ENCODE results near the gene MED12.
"Not testable (repeated sequence)": the region's sequence is repeated elsewhere in the genome, so short reads cannot be mapped to it uniquely, and the experiment has no call there.

Gene MED12

DNA sequence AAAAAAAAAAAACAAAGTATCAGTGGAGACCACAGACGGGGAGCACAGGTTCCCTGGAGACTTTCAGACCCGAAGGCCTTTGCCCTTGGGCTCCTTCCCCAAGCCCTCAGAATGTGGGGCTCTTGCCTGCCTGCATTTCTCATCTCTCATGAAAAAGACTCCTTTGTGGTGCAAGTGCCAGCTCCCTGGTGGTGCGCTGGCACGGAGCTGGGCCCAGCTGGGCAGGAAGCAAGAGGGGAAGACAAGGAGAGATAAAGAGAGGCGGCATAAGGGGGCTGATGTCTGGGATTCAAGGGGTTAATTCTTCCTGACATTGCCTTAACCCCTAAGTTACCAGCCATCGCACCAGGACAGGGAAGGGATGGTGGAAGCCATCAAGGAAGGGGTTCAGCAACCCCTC is 48.1 kb downstream of the MED12 start:
- no peak for DNase-seq

DNA sequence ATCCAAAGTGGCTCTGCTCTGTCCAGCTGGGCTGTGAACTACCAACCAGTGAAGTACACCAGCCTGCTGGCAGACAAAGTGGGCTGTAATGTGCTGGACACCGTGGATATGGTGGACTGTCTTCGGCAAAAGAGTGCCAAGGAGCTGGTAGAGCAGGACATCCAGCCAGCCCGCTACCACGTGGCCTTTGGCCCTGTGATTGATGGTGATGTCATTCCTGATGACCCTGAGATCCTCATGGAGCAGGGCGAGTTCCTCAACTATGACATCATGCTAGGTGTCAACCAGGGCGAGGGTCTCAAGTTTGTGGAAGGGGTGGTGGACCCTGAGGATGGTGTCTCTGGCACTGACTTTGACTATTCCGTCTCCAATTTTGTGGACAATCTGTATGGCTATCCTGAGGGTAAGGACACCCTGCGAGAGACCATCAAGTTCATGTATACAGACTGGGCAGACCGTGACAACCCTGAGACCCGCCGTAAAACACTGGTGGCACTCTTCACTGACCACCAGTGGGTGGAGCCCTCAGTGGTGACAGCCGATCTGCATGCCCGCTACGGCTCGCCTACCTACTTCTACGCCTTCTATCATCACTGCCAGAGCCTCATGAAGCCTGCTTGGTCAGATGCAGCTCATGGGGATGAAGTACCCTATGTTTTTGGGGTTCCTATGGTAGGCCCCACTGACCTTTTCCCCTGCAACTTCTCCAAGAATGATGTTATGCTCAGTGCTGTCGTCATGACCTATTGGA is 48.8 kb downstream of the MED12 start:
- no peak for DNase-seq

DNA sequence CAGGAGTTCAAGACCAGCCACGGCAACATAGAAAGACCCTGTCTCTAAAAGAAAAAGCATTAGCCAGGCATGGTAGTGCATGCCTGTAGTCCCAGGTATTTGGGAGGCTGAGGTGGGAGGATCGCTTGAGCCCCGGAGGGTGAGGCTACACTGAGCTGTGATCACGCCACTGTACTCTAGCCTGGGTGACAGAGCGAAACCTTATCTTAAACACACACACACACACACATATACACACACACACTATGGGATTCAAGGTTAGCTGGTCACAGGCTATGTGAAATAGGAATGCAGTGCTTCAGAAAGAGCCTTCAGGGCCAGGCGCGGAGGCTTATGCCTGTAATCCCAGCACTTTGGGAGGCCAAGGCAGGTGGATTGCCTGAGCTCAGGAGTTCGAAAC is 49.7 kb downstream of the MED12 start:
- no peak for DNase-seq

DNA sequence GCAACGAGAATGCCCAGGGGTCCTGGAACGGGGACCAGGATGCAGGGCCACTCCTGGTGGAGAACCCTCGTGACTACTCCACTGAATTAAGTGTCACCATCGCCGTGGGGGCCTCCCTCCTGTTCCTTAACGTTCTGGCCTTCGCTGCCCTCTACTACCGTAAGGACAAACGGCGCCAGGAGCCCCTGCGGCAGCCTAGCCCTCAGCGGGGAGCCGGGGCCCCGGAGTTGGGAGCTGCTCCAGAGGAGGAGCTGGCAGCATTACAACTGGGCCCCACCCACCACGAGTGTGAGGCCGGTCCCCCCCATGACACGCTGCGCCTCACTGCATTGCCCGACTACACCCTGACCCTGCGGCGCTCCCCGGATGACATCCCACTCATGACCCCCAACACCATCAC is 51.2 kb downstream of the MED12 start:
- no peak for DNase-seq

DNA sequence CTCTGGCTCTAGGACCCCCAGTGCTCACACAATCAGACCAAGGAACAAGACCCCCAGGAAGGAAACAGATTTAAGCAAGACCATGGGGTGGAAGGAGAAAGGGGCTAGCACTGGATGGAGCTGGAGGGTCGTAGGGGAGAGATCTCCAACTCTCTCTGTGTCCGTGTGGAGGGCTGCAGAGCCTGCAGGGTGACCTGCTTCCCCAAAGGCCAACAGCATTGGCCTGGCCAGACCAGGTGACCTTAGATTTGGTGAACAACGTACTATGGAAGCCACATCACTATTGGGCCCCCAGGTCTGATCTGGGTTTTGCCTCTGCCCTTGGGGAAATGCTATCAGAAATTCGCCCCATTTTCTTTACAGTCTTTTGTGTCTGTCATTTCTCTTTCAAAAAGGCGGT is 52.3 kb downstream of the MED12 start:
- DNase-seq: no peak

DNA sequence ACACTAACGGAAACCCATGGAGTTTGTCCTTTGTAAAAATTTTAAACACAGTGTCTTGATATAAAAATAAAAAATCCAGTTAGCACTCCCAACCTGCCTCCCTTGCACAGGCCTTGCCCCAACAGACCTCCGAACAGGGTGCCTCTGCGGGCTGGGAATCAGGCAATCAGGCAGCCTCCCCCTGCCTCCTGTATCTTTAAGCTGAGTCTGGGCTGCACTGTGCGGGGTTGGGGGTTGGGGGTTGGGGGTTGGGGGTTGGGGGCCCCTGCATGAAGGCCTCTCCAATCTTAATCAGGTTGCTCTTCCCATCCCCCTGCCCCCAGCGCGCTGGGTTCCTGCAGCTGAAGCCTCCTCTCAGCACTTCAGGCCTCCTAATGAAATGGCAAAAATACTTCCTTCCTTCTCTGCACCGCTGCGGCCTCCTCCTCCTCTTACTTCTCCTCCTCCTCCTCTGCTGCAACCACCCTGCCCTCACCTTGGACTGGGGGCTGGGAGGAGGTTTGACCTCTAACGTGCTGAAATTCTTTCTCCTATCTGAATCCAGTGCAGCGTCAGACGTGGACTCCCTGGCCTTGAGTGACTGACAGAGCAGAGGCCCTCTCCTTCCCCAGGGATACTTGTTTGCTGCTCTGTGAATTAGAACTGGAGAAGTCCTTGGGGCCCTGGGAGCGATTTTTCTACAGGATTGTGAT is 52.9 kb downstream of the MED12 start:
- no peak for DNase-seq

DNA sequence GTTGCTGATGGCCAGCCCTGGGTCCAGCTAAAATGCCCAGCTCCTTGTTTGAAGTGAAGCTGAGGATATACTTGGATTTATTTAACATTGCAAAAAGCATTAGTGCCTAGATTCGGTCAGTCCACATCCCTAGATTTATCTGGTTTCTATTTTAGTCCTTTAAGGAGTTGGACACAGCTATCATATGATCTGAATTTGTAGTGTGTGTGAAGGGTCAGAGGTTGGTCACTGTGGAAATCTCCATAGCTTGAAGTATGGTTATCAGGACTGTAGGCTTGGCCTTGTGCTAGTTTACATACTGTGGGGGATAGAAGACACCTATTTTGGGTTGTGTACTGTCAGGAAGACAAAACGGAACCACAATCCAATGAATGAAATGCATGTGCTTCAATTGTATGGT is 55.0 kb downstream of the MED12 start:
- DNase-seq: no peak

DNA sequence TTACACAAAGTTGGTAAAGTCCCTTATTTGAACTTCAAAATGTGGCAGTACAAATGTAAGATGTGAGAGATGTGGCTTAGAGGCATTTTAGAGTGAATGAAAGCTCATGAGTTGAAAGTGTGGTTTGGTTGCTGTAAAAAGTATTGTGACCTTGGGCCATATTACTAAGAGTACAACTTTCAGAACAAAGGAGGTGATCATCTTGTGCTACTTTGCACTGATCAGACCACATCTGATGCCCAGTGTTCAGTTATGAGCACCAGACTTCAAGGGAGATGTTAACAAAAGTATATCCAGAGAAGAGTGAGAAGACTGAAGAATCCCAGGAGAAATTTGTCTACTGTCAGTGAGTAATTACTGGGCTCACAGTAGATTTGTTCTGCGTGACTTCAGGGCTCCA is 56.4 kb downstream of the MED12 start:
- DNase-seq: no peak

DNA sequence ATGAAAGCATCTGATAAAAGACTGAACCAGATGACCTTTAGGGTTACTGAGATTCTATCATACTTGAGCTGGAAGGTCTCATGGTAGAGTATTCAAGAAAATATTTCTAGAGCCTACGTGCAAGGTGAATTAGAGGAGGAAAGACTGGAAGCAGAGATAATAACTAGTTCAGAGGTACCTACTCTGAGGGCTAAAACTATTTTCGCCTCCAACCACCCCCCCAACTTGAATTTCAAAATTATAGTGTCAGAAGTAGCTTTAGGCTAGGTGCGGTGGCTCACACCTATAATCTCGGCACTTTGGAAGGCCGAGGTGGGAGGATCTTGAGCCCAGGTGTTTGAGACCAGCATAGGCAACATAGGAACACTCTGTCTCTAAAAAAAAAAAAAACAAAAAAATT is 57.1 kb downstream of the MED12 start:
- DNase-seq: no peak

DNA sequence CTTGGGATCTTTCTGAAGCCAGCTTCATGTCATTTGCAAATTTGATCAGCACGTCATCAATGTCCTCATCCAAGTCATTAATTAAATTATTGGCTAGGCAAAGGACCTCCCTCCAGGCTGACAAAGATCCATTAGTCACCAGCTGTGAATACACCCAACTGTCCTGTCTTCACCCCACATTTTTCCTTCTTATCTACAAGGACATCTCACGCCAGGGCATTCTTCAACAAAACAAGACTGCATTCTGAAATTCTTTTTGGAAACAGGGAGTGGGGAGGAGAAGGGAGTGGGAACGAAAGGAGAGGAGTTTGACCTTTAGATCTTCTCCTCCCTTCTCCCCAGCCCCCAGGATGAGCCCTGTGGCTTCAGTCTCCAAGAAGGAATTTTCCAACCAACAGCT is 58.9 kb downstream of the MED12 start:
- no peak for DNase-seq

DNA sequence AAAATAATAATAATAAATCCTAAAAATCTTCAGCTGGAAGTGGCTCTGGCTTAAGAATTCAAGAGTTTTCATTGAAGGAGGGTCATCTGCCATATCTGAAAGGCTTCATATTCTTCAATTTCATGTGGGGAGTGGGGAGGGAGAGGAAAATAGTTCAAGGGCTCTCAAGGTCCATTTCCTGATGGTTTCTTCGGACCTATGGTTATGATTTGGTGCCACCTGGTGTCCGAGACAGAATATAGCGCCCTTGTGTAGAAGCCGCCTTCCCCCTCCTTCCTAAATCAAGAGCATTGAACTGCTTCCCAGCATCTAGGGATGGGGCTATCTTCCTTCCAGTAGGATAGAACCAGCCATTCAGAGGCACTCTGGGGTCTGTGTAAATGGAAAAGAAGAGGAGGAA is 60.5 kb downstream of the MED12 start:
- peak; percentile 61 for DNase-seq

DNA sequence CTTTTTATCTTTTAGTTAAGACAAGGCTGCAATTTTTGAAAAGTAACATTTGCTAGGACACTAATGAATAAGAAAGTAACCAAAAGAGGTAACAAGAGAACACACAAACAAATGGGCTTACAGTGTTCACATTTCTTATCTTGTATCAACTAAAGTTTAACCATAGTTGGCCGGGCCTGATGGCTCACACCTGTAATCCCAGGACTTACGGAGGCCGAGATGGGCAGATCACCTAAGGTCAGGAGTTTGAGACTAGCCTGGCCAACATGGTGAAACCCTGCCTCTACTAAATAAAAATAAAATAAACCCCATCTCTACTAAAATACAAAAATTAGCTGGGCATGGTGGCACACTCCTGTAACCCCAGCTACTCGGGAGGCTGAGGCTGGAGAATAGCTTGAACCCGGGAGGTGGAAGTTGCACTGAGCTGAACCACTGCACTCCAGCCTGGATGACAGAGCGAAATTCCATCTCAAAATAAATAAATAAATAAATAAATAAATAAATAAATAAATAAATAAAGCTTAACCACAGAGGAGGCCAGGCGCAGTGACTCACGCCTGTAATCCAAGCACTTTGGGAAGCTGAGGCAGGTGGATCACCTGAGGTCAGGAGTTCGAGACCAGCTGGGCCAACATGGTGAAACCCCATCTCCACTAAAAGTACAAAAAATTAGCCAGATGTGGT is 62.3 kb downstream of the MED12 start:
- not testable (repeated sequence) for DNase-seq

DNA sequence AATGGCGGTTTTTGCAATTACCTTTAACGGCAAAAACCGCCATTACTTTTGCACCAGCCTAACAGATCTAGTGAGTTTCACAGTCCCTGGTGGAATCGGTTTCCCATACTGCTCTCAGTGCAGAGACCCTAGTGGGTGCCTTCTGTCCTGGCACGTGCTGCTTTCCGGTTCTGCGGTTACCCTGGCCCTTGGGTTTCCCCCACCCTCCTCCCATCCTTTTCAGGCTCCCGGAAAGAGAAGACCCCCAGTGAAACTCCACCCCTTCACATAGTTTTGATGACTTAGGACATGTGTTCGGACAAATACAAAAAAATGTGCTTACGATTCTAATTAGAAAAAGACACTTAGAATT is 63.1 kb downstream of the MED12 start:
- no peak for DNase-seq

DNA sequence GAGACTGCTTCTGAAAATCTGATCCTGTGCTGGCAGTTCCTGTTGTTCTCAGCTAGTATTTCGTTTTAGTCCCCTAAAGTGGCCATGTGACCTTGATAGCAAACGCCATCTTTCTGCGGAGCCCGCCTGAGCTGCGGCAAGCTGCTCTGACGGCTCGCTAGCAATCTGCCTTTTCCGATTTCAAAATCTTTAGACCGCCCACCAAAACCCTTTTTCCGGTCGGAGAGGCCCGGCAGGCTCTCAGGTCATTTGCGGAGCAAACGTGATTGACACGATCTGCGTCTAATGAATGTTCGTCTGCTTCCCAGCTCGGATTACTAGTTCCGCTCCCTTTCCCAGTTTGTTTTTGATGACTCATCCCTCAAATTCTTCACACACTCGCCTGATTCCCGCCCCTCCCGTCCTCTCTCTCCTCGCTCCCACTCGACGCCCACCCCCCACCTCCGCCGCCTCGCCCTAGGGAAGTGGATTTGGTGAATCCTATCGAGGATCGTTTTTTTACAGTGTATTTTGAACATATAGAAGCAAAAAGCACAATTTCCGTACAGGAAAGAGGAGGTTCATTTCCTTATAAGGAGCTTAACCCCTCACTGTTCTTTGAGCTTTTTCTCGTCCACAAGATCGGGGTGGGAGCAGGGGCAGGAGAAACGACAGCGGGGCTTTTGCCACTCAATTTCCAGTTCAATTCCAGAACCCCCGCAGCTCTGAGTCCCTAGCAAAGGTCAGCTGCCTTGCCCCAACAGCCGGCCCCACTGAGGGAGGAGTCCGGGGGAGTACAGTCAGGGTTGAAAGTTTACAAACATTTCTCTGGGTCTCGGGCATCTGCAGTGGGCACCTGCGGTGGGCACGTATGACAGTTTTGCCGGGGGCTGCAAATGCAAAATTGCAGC is 63.8 kb downstream of the MED12 start:
- DNase-seq: peak; percentile 96

DNA sequence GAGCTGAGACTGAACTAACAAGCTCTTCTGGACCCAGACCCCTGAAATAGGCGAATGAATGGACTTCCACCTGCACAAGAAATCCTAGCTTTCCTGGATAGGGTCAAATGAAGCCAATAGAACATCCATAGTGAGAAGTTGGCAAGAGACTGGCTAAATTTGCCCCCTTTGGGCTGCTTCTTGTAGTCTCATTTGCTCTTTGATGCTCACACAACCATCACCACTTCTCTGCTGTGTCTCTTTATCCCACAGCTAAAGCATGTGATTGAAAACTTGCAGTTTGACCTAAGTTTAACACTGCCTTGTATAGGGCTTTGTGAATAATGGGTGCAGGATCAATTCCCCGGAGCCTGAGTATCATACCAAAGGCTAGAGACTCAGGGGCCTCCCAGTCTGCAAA is 64.5 kb downstream of the MED12 start:
- no peak for DNase-seq

DNA sequence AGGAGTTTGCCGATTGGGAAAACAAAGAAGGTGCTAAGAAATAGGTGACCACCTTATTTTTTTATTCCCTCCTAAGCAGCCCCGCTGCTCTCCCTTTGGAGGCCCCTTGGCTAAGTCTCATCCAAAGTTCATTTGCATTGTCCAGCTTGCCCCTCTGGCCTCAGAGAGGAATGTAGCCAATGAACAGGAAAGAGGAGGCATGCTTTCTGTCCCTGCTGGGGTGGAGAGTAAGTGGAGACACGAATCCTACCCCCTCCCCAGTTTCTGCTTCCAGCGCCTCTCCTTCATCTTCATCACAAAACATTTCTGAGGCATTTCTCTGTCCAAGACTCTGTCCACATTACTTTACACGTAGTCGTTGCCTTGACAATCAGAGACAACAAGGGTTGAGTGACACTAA is 64.9 kb downstream of the MED12 start:
- no peak for DNase-seq

DNA sequence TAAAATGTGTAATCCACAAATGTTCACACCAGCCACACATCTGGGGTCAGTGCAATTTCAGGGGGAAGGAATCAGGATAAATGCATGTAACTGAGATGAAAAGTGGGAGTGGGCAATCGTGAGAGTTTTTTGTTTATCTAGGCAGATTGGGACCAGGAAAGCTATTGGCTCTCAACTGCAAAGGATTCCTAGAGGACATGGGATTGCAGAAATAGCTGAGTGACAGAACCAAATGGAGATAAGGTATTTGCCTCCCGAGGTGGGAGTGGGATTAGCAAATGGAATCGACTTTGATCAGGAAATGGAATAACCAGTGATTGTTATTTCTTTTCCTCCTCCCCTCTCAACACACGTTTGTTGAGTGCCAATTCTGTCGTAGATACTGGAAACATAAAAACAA is 65.7 kb downstream of the MED12 start:
- no peak for DNase-seq

DNA sequence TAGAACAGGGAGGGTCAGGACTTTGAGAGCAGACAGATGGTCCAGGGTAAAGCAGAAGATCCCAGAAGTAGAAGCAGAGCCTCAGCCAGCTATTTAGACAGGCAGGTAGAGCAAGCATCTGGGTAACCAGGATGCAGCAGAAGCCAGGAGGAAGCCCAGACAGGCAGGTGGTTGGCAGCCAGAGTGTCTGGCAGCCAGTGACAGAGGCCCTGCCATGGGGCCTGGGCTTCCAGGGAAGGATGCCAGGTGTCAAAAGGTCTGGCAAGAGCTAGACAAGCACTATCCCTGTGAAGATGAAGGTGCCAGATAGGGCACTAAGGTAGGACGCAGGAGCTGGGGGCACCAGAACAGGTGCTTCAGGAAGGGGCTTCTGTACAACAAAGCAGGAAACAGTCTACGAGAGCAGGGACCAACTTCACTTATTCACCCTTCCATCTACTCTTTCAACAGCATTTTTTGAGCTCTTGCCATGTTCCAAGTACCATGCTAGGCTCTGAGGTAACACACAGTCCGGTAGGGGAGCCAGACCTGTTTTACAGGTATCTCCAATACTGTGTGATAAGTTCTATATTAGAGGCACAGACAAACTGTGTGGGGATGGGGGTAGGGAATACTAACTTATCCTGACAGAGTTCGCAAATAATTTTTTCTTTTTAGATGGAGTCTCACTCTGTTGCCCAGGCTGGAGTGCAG is 66.6 kb downstream of the MED12 start:
- DNase-seq: peak; percentile 70

DNA sequence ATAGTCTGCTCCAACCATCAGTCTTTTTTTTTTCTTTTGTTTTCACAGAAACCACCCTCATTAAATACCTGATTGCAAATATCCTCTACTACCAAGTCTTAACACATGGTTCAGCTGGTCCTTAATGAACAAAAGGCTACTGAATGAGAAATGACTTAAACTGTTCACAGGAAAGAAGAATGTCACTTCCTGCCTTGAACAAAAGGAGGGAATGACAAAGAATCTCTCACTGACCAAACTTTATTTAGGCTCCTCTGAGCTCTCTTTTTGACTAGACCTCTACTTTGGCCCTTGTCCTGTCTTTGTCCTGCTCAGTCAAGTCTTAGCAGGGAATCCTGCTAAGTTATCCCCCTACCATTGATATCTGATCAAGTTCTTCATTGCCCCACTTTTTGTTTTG is 72.9 kb downstream of the MED12 start:
- no peak for DNase-seq

Measured in NCI-H2171 treated with DMSO at 0.1 percent for 48 hours (cell line).